Loucy (cell line): Measurements from ENCODE around the gene TRPM3.

Source experiments
- H2AFZ ChIP-seq: fragments of 200-600 bp; sonication (generic); 2 replicates; pipeline ENCODE4 v1.6.0; 2016; ENCODE audit warnings: antibody characterized with exemption, mild to moderate bottlenecking, low read length, moderate library complexity
- H3F3A ChIP-seq: fragments of 200-600 bp; 2 replicates; pipeline ENCODE4 v1.6.0; 2016; ENCODE audit warnings: antibody characterized with exemption, low read depth, mild to moderate bottlenecking
- H3K27me3 ChIP-seq: fragments of 200-600 bp; sonication (generic); 2 replicates; pipeline ENCODE4 v1.6.1; 2014; ENCODE audit warnings: low read length, mild to moderate bottlenecking; ENCODE audit not compliant: insufficient read depth, poor library complexity, severe bottlenecking
- H3K36me3 ChIP-seq: fragments of 200-600 bp; sonication (generic); 2 replicates; pipeline ENCODE4 v1.6.1; 2016; ENCODE audit warnings: low read length; ENCODE audit not compliant: insufficient read depth
- H3K4me1 ChIP-seq: fragments of 200-600 bp; sonication (generic); 2 replicates; pipeline ENCODE4 v1.5.1; 2014; ENCODE audit warnings: low read length, mild to moderate bottlenecking; ENCODE audit not compliant: insufficient read depth, poor library complexity, severe bottlenecking
- H3K4me2 ChIP-seq: fragments of 200-600 bp; sonication (generic); 2 replicates; pipeline ENCODE4 v1.6.0; 2014; ENCODE audit warnings: antibody characterized with exemption, low read length, low read depth, mild to moderate bottlenecking; ENCODE audit not compliant: poor library complexity, severe bottlenecking
- H3K4me3 ChIP-seq: fragments of 200-600 bp; sonication (generic); 2 replicates; pipeline ENCODE4 v1.5.1; 2014; ENCODE audit warnings: low read length, mild to moderate bottlenecking, mixed read lengths; ENCODE audit not compliant: poor library complexity, severe bottlenecking
- H3K79me2 ChIP-seq: fragments of 200-600 bp; sonication (generic); 2 replicates; pipeline ENCODE4 v1.6.1; 2014; ENCODE audit warnings: low read length; ENCODE audit not compliant: insufficient read depth
- H3K9ac ChIP-seq: fragments of 200-600 bp; sonication (generic); 2 replicates; pipeline ENCODE4 v1.6.0; 2014; ENCODE audit warnings: mild to moderate bottlenecking, low read depth, low read length, moderate library complexity; ENCODE audit not compliant: poor library complexity, severe bottlenecking
- H3K9me2 ChIP-seq: fragments of 200-600 bp; sonication (generic); replicated peaks from 2 replicates; pipeline ENCODE4 v1.6.1; 2016; ENCODE audit warnings: low read depth, low read length, mixed read lengths
- H3K9me3 ChIP-seq: fragments of 200-600 bp; sonication (generic); 2 replicates; pipeline ENCODE4 v1.6.1; 2014; ENCODE audit warnings: mild to moderate bottlenecking, antibody characterized with exemption, low read length, low read depth; ENCODE audit not compliant: insufficient read depth
- H4K20me1 ChIP-seq: fragments of 200-600 bp; sonication (generic); 2 replicates; pipeline ENCODE4 v1.6.0; 2014; ENCODE audit warnings: antibody characterized with exemption, low read length, mild to moderate bottlenecking; ENCODE audit not compliant: insufficient read depth, poor library complexity, severe bottlenecking
- CTCF ChIP-seq: fragments of 200-600 bp; sonication (generic); conservative IDR thresholded peaks from 2 replicates; pipeline ENCODE4 v1.5.1; 2014; ENCODE audit warnings: mild to moderate bottlenecking, antibody characterized with exemption, low read length
- EZH2phosphoT487 ChIP-seq: fragments of 200-600 bp; IDR thresholded peaks from 2 replicates; pipeline ENCODE4 v1.6.1; 2018; ENCODE audit warnings: antibody characterized with exemption, mild to moderate bottlenecking, moderate library complexity, borderline replicate concordance

TRPM3 gene

GRCh38 chr9:70852711-70853240, 268.6 kb downstream of the TRPM3 start:
- H3K4me3 ChIP-seq = no peak overlapping the region
- no peaks in the 10 kb centered on the region for H3K4me1 ChIP-seq
- H3K9me3 ChIP-seq = no peaks in the 10 kb centered on the region
- H3K4me2 ChIP-seq = no peak overlapping the region
- no peaks in the 10 kb centered on the region for H4K20me1 ChIP-seq
- H3K36me3 ChIP-seq = no peaks in the 10 kb centered on the region
- no peak overlapping the region for H2AFZ ChIP-seq
- no peaks in the 10 kb centered on the region for H3F3A ChIP-seq
- no peaks in the 10 kb centered on the region for H3K79me2 ChIP-seq
- H3K9ac ChIP-seq = no peak overlapping the region
- no peaks in the 10 kb centered on the region for H3K9me2 ChIP-seq
- no peaks in the 10 kb centered on the region for H3K27me3 ChIP-seq
- TF ChIP-seq EZH2phosphoT487 = no peak
- no peak for TF ChIP-seq CTCF

- H3K4me1 ChIP-seq = no peaks in the 10 kb centered on the region
- H4K20me1 ChIP-seq = no peaks in the 10 kb centered on the region
These were observed 281.2 kb downstream of the TRPM3 start for GRCh38 chr9:70840266-70840665.

GRCh38 chr9:70835323-70835722, 286.1 kb downstream of the TRPM3 start:
- H3K36me3 ChIP-seq = no peaks in the 10 kb centered on the region
- no peaks in the 10 kb centered on the region for H3K4me1 ChIP-seq
- H3K9me2 ChIP-seq = no peaks in the 10 kb centered on the region
- no peak overlapping the region for H3K4me2 ChIP-seq
- H3K9ac ChIP-seq = no peak overlapping the region
- no peak for TF ChIP-seq EZH2phosphoT487
- no peak for TF ChIP-seq CTCF
- no peaks in the 10 kb centered on the region for H3K27me3 ChIP-seq
- H4K20me1 ChIP-seq = no peaks in the 10 kb centered on the region
- no peak overlapping the region for H2AFZ ChIP-seq
- H3F3A ChIP-seq = no peaks in the 10 kb centered on the region
- H3K9me3 ChIP-seq = no peaks in the 10 kb centered on the region
- H3K4me3 ChIP-seq = no peak overlapping the region
- no peaks in the 10 kb centered on the region for H3K79me2 ChIP-seq

More at GRCh38 chr9:70840266-70840665, 281.2 kb downstream of the TRPM3 start:
- Histone ChIP-seq H2AFZ (no peak overlapping the region), H3K9ac (no peak overlapping the region), H3F3A (no peaks in the 10 kb centered on the region), H3K36me3 (no peaks in the 10 kb centered on the region), H3K27me3 (no peaks in the 10 kb centered on the region), H3K79me2 (no peaks in the 10 kb centered on the region), H3K9me3 (no peaks in the 10 kb centered on the region), H3K4me2 (no peak overlapping the region), H3K4me3 (no peak overlapping the region), H3K9me2 (no peaks in the 10 kb centered on the region)
- TF ChIP-seq EZH2phosphoT487 (no peak), CTCF (no peak)
